Measurements from ENCODE around the gene C18orf32. TPM values are rescaled to one million over a fixed set of nuclear protein-coding genes. Genes with fewer than 3 reads are reported as not detected.
A peak's percentile ranks its signal among the peaks of the same experiment; 100 is the strongest.

The C18orf32 gene
- total and polyA plus RNA-seq, 2 of the 8 experiments (the other 6 are each of a cell fraction or from before 2014, with no cell fraction given) = 17.3 to 20.1 TPM

- CTCF ChIA-PET (ENCODE audit: partially characterized antibody) = interaction anchor here (0.6 to 1.3 kb wide), 2 partner anchors 8 to 64 kb away, joined by 3 read pairs; no protein-coding TSS in a partner anchor
Measured at GRCh38 chr18:49476664-49477411, 10.2 kb downstream of the C18orf32 start.

More at GRCh38 chr18:49476664-49477411, 10.2 kb downstream of the C18orf32 start:
- H2BK120ac ChIP-seq (replicated peaks; ENCODE audit: low read depth, low read length) = no peak overlapping the region
- no peak overlapping the region for H3K4me2 ChIP-seq (ENCODE audit: insufficient read depth in 1 of 2, low read depth in 2 of 2, low read length in 2 of 2)
- H2BK15ac ChIP-seq (ENCODE audit: low read length) = no peak overlapping the region
- H3K23me2 ChIP-seq (ENCODE audit: low read depth, low read length) = no peaks in the 10 kb centered on the region
- H3K4me1 ChIP-seq (replicated peaks in 1 of 4; ENCODE audit: control insufficient read depth in 3 of 4, insufficient read depth in 4 of 4, low read length in 3 of 4) = no peaks in the 10 kb centered on the region
- H4K91ac ChIP-seq (replicated peaks; ENCODE audit: insufficient read length, low read length) = no peak overlapping the region
- no peak overlapping the region for H2BK5ac ChIP-seq (ENCODE audit: low read depth, low read length)
- no peak for FAIRE-seq
- DNase-seq (ENCODE audit: low read depth in 1 of 2, low spot score in 2 of 2) = no peak
- H3K4me3 ChIP-seq (ENCODE audit: extremely low read depth in 1 of 4, insufficient read depth in 2 of 4, low read depth in 3 of 4, low read length in 4 of 4) = no peak overlapping the region
- H3K14ac ChIP-seq (ENCODE audit: insufficient read length) = no peak overlapping the region
- no peaks in the 10 kb centered on the region for H3K27me3 ChIP-seq (replicated peaks in 1 of 4; ENCODE audit: control insufficient read depth in 3 of 4, extremely low read depth in 1 of 4, insufficient read depth in 3 of 4, low read length in 3 of 4)
- H3K23ac ChIP-seq (ENCODE audit: insufficient read length) = no peak overlapping the region
- no peaks in the 10 kb centered on the region for H4K20me1 ChIP-seq (replicated peaks in 1 of 2; ENCODE audit: control insufficient read depth in 1 of 2, insufficient read depth in 2 of 2, low read length in 2 of 2)
- H2AK5ac ChIP-seq (ENCODE audit: low read depth, low read length) = no peak overlapping the region
- H3K9me3 ChIP-seq (ENCODE audit: insufficient read depth in 2 of 2, low read depth in 1 of 2, low read length in 1 of 2) = no peaks in the 10 kb centered on the region
- TF ChIP-seq CREB1 (IDR thresholded peaks at IDR 0.05) = no peak
- TF ChIP-seq JUN (IDR thresholded peaks at IDR 0.05; ENCODE audit: low read depth, low read length) = no peak
- peak; percentile 87 for TF ChIP-seq BACH1 (IDR thresholded peaks at IDR 0.05; ENCODE audit: low read length)
- TF ChIP-seq MAFK (IDR thresholded peaks at IDR 0.05; ENCODE audit: low read depth, low read length) = peak; percentile 60
- H4K5ac ChIP-seq (ENCODE audit: insufficient read length, low read depth, low read length) = no peak overlapping the region
- no peak overlapping the region for H2AFZ ChIP-seq (ENCODE audit: low read length)
- H2BK12ac ChIP-seq (ENCODE audit: low read depth, low read length) = no peak overlapping the region
- no peaks in the 10 kb centered on the region for H3K79me1 ChIP-seq (ENCODE audit: low read depth, low read length)
- peaks cover 0 to 16% (median 8%) of the 10 kb centered on the region in 4 experiments; a peak in 4 of 8 replicates for H3K36me3 ChIP-seq (ENCODE audit: control insufficient read depth in 2 of 4, insufficient read depth in 4 of 4, low read length in 3 of 4)
- H2BK20ac ChIP-seq (ENCODE audit: low read length) = no peak overlapping the region
- no peak overlapping the region for H3K4ac ChIP-seq (replicated peaks; ENCODE audit: insufficient read length, low read depth, low read length)
- no peak overlapping the region for H3K18ac ChIP-seq (ENCODE audit: extremely low read depth, low read length)
- POLR2A ChIA-PET (ENCODE audit: partially characterized antibody) = interaction anchor here (0.6 to 5.9 kb wide), 2 partner anchors 10 to 66 kb away, joined by 3 to 59 read pairs; partner anchors contain the start of gene C18orf32
- H3K27ac ChIP-seq (ENCODE audit: low read depth, low read length) = no peak overlapping the region
- no peak overlapping the region for H3K56ac ChIP-seq (replicated peaks; ENCODE audit: insufficient read length, low read depth, low read length)
- no peaks in the 10 kb centered on the region for H3K79me2 ChIP-seq (ENCODE audit: control insufficient read depth in 1 of 2, insufficient read depth in 2 of 2, low read length in 2 of 2)
- 93% methylated on average over 11 of the region's 11 CpGs; no CpG with 5 or more reads in 1 of the 2 experiments for WGBS, 2 experiments (ENCODE audit: extremely low coverage in 1 of 2, insufficient coverage in 1 of 2, insufficient read length in 1 of 2, insufficient replicate concordance in 2 of 2, low coverage in 1 of 2, low lambda C conversion rate in 2 of 2, missing lambda C conversion rate in 1 of 2)
- H4K8ac ChIP-seq (ENCODE audit: extremely low read depth, insufficient read depth, low read length) = no peak overlapping the region
- H3K9ac ChIP-seq (replicated peaks in 1 of 4; ENCODE audit: extremely low read depth in 1 of 4, low read depth in 3 of 4, low read length in 3 of 4) = no peak overlapping the region
